ENCODE measurements around the gene LRP6.

The LRP6 gene

GRCh38 chr12:12219664-12220063, 47.2 kb downstream of the LRP6 start:
- H3K4me1 ChIP-seq (ENCODE audit: control insufficient read depth in 5 of 5, insufficient read depth in 5 of 5, low read length in 5 of 5): peaks cover 0 to 7% (median 4%) of the 10 kb centered on the region in 5 donors
- no peaks in the 10 kb centered on the region for H3K9me3 ChIP-seq (ENCODE audit: control insufficient read depth in 5 of 5, low read length in 5 of 5)
- no peaks in the 10 kb centered on the region for H3K36me3 ChIP-seq (ENCODE audit: control insufficient read depth in 5 of 5, insufficient read depth in 5 of 5, low read length in 5 of 5)
- H3K9ac ChIP-seq (ENCODE audit: low read length in 5 of 5): no peak overlapping the region
- H3K27ac ChIP-seq (ENCODE audit: low read depth, low read length): no peak overlapping the region
- H3K4me3 ChIP-seq (ENCODE audit: low read depth in 1 of 5, low read length in 5 of 5): no peak overlapping the region
- H3K27me3 ChIP-seq (ENCODE audit: control insufficient read depth in 5 of 5, insufficient read depth in 4 of 5, low read length in 5 of 5): no peaks in the 10 kb centered on the region

GRCh38 chr12:12217018-12217359, 49.9 kb downstream of the LRP6 start:
- Histone ChIP-seq H3K4me1 (ENCODE audit: control insufficient read depth in 5 of 5, insufficient read depth in 5 of 5, low read length in 5 of 5) (peaks cover 0 to 9% (median 4%) of the 10 kb centered on the region in 5 donors), H3K27ac (ENCODE audit: low read depth, low read length) (no peak overlapping the region), H3K9ac (ENCODE audit: low read length in 5 of 5) (no peak overlapping the region)

GRCh38 chr12:12216349-12217017, 50.4 kb downstream of the LRP6 start:
- no peaks in the 10 kb centered on the region for H3K9me3 ChIP-seq (ENCODE audit: control insufficient read depth in 5 of 5, low read length in 5 of 5)
- peaks cover 0 to 9% (median 4%) of the 10 kb centered on the region in 5 donors for H3K4me1 ChIP-seq (ENCODE audit: control insufficient read depth in 5 of 5, insufficient read depth in 5 of 5, low read length in 5 of 5)
- no peaks in the 10 kb centered on the region for H3K27me3 ChIP-seq (ENCODE audit: control insufficient read depth in 5 of 5, insufficient read depth in 4 of 5, low read length in 5 of 5)
- H3K27ac ChIP-seq (ENCODE audit: low read depth, low read length): no peak overlapping the region
- H3K4me3 ChIP-seq (ENCODE audit: low read depth in 1 of 5, low read length in 5 of 5): no peak overlapping the region
- no peaks in the 10 kb centered on the region for H3K36me3 ChIP-seq (ENCODE audit: control insufficient read depth in 5 of 5, insufficient read depth in 5 of 5, low read length in 5 of 5)
- no peak overlapping the region for H3K9ac ChIP-seq (ENCODE audit: low read length in 5 of 5)

More at GRCh38 chr12:12217018-12217359, 49.9 kb downstream of the LRP6 start:
- no peaks in the 10 kb centered on the region for H3K36me3 ChIP-seq (ENCODE audit: control insufficient read depth in 5 of 5, insufficient read depth in 5 of 5, low read length in 5 of 5)
- H3K27me3 ChIP-seq (ENCODE audit: control insufficient read depth in 5 of 5, insufficient read depth in 4 of 5, low read length in 5 of 5): no peaks in the 10 kb centered on the region
- no peak overlapping the region for H3K4me3 ChIP-seq (ENCODE audit: low read depth in 1 of 5, low read length in 5 of 5)
- H3K9me3 ChIP-seq (ENCODE audit: control insufficient read depth in 5 of 5, low read length in 5 of 5): no peaks in the 10 kb centered on the region

- no peaks in the 10 kb centered on the region for H3K9me3 ChIP-seq (ENCODE audit: control insufficient read depth in 5 of 5, low read length in 5 of 5)
- no peak overlapping the region for H3K9ac ChIP-seq (ENCODE audit: low read length in 5 of 5)
- no peaks in the 10 kb centered on the region for H3K36me3 ChIP-seq (ENCODE audit: control insufficient read depth in 5 of 5, insufficient read depth in 5 of 5, low read length in 5 of 5)
- H3K27me3 ChIP-seq (ENCODE audit: control insufficient read depth in 5 of 5, insufficient read depth in 4 of 5, low read length in 5 of 5): no peaks in the 10 kb centered on the region
- H3K4me3 ChIP-seq (ENCODE audit: low read depth in 1 of 5, low read length in 5 of 5): no peak overlapping the region
- peaks cover 0 to 9% (median 4%) of the 10 kb centered on the region in 5 donors for H3K4me1 ChIP-seq (ENCODE audit: control insufficient read depth in 5 of 5, insufficient read depth in 5 of 5, low read length in 5 of 5)
- H3K27ac ChIP-seq (ENCODE audit: low read depth, low read length): no peak overlapping the region
Measured at GRCh38 chr12:12214635-12215131, 52.2 kb downstream of the LRP6 start.

GRCh38 chr12:12214201-12214600, 52.6 kb downstream of the LRP6 start:
- no peaks in the 10 kb centered on the region for H3K9me3 ChIP-seq (ENCODE audit: control insufficient read depth in 5 of 5, low read length in 5 of 5)
- H3K36me3 ChIP-seq (ENCODE audit: control insufficient read depth in 5 of 5, insufficient read depth in 5 of 5, low read length in 5 of 5): no peaks in the 10 kb centered on the region
- H3K27me3 ChIP-seq (ENCODE audit: control insufficient read depth in 5 of 5, insufficient read depth in 4 of 5, low read length in 5 of 5): no peaks in the 10 kb centered on the region
- peaks cover 0 to 9% (median 4%) of the 10 kb centered on the region in 5 donors for H3K4me1 ChIP-seq (ENCODE audit: control insufficient read depth in 5 of 5, insufficient read depth in 5 of 5, low read length in 5 of 5)
- no peak overlapping the region for H3K27ac ChIP-seq (ENCODE audit: low read depth, low read length)
- H3K4me3 ChIP-seq (ENCODE audit: low read depth in 1 of 5, low read length in 5 of 5): no peak overlapping the region
- H3K9ac ChIP-seq (ENCODE audit: low read length in 5 of 5): no peak overlapping the region

- H3K9me3 ChIP-seq (ENCODE audit: control insufficient read depth in 5 of 5, low read length in 5 of 5): no peaks in the 10 kb centered on the region
- no peak overlapping the region for H3K27ac ChIP-seq (ENCODE audit: low read depth, low read length)
- H3K36me3 ChIP-seq (ENCODE audit: control insufficient read depth in 5 of 5, insufficient read depth in 5 of 5, low read length in 5 of 5): no peaks in the 10 kb centered on the region
- no peak overlapping the region for H3K4me3 ChIP-seq (ENCODE audit: low read depth in 1 of 5, low read length in 5 of 5)
- peaks cover 0 to 9% (median 4%) of the 10 kb centered on the region in 5 donors for H3K4me1 ChIP-seq (ENCODE audit: control insufficient read depth in 5 of 5, insufficient read depth in 5 of 5, low read length in 5 of 5)
- H3K27me3 ChIP-seq (ENCODE audit: control insufficient read depth in 5 of 5, insufficient read depth in 4 of 5, low read length in 5 of 5): no peaks in the 10 kb centered on the region
- no peak overlapping the region for H3K9ac ChIP-seq (ENCODE audit: low read length in 5 of 5)
Measured at GRCh38 chr12:12212769-12213168, 54.1 kb downstream of the LRP6 start.

- Histone ChIP-seq H3K9ac (ENCODE audit: low read length in 5 of 5) (no peak overlapping the region), H3K4me1 (ENCODE audit: control insufficient read depth in 5 of 5, insufficient read depth in 5 of 5, low read length in 5 of 5) (peaks cover 0 to 5% (median 0%) of the 10 kb centered on the region in 5 donors), H3K4me3 (ENCODE audit: low read depth in 1 of 5, low read length in 5 of 5) (no peak overlapping the region), H3K27ac (ENCODE audit: low read depth, low read length) (no peak overlapping the region), H3K36me3 (ENCODE audit: control insufficient read depth in 5 of 5, insufficient read depth in 5 of 5, low read length in 5 of 5) (no peaks in the 10 kb centered on the region), H3K9me3 (ENCODE audit: control insufficient read depth in 5 of 5, low read length in 5 of 5) (no peaks in the 10 kb centered on the region), H3K27me3 (ENCODE audit: control insufficient read depth in 5 of 5, insufficient read depth in 4 of 5, low read length in 5 of 5) (no peaks in the 10 kb centered on the region)
Measured at GRCh38 chr12:12210983-12211382, 55.9 kb downstream of the LRP6 start.

- H3K27ac ChIP-seq (ENCODE audit: low read depth, low read length): no peak overlapping the region
- peaks cover 0 to 5% (median 0%) of the 10 kb centered on the region in 5 donors for H3K4me1 ChIP-seq (ENCODE audit: control insufficient read depth in 5 of 5, insufficient read depth in 5 of 5, low read length in 5 of 5)
- H3K27me3 ChIP-seq (ENCODE audit: control insufficient read depth in 5 of 5, insufficient read depth in 4 of 5, low read length in 5 of 5): no peaks in the 10 kb centered on the region
- no peaks in the 10 kb centered on the region for H3K9me3 ChIP-seq (ENCODE audit: control insufficient read depth in 5 of 5, low read length in 5 of 5)
- no peaks in the 10 kb centered on the region for H3K36me3 ChIP-seq (ENCODE audit: control insufficient read depth in 5 of 5, insufficient read depth in 5 of 5, low read length in 5 of 5)
- H3K9ac ChIP-seq (ENCODE audit: low read length in 5 of 5): no peak overlapping the region
- H3K4me3 ChIP-seq (ENCODE audit: low read depth in 1 of 5, low read length in 5 of 5): no peak overlapping the region
Measured at GRCh38 chr12:12210416-12210815, 56.4 kb downstream of the LRP6 start.

- Histone ChIP-seq H3K4me1 (ENCODE audit: control insufficient read depth in 5 of 5, insufficient read depth in 5 of 5, low read length in 5 of 5) (peaks cover 0 to 2% (median 0%) of the 10 kb centered on the region in 5 donors), H3K27ac (ENCODE audit: low read depth, low read length) (no peak overlapping the region), H3K27me3 (ENCODE audit: control insufficient read depth in 5 of 5, insufficient read depth in 4 of 5, low read length in 5 of 5) (no peaks in the 10 kb centered on the region)
Measured at GRCh38 chr12:12209675-12210074, 57.2 kb downstream of the LRP6 start.

GRCh38 chr12:12209043-12209442, 57.8 kb downstream of the LRP6 start:
- Histone ChIP-seq H3K9ac (ENCODE audit: low read length in 5 of 5) (no peak overlapping the region), H3K9me3 (ENCODE audit: control insufficient read depth in 5 of 5, low read length in 5 of 5) (no peaks in the 10 kb centered on the region), H3K4me1 (ENCODE audit: control insufficient read depth in 5 of 5, insufficient read depth in 5 of 5, low read length in 5 of 5) (no peaks in the 10 kb centered on the region), H3K27ac (ENCODE audit: low read depth, low read length) (no peak overlapping the region), H3K27me3 (ENCODE audit: control insufficient read depth in 5 of 5, insufficient read depth in 4 of 5, low read length in 5 of 5) (no peaks in the 10 kb centered on the region), H3K4me3 (ENCODE audit: low read depth in 1 of 5, low read length in 5 of 5) (no peak overlapping the region), H3K36me3 (ENCODE audit: control insufficient read depth in 5 of 5, insufficient read depth in 5 of 5, low read length in 5 of 5) (no peaks in the 10 kb centered on the region)

More at GRCh38 chr12:12209675-12210074, 57.2 kb downstream of the LRP6 start:
- no peak overlapping the region for H3K4me3 ChIP-seq (ENCODE audit: low read depth in 1 of 5, low read length in 5 of 5)
- H3K9me3 ChIP-seq (ENCODE audit: control insufficient read depth in 5 of 5, low read length in 5 of 5): no peaks in the 10 kb centered on the region
- H3K36me3 ChIP-seq (ENCODE audit: control insufficient read depth in 5 of 5, insufficient read depth in 5 of 5, low read length in 5 of 5): no peaks in the 10 kb centered on the region
- H3K9ac ChIP-seq (ENCODE audit: low read length in 5 of 5): no peak overlapping the region

Data from subcutaneous abdominal adipose tissue (tissue), 5 donors.